Measurements from ENCODE around the gene ODAD4.

- no peak for TF ChIP-seq POLR2A (IDR thresholded peaks at IDR 0.05; ENCODE audit: low read depth, low read length)
- no peak for TF ChIP-seq POLR2AphosphoS5 (IDR thresholded peaks at IDR 0.05; ENCODE audit: low read depth, low read length)
These were observed 62.2 kb downstream of the ODAD4 start for GRCh38 chr17:41992576-41992975.

Data from GM12892 (cell line).